Liver (tissue), 9 donors: ENCODE data around the gene OR7G2. TPM values are rescaled to one million over a fixed set of nuclear protein-coding genes. Genes with fewer than 3 reads are reported as not detected.

Experiments used
- DNase-seq: peaks from one replicate; pipeline ENCODE4 v3.0.0-alpha.2; 2017; ENCODE audit warnings: low spot score
- H3K27ac ChIP-seq, 2 donors: one replicate each; pipeline ENCODE4 v1.7.0; 2013; ENCODE audit warnings: inconsistent platforms in 2 of 2, low read length in 2 of 2, control low read depth in 1 of 2, low read depth in 1 of 2, mild to moderate bottlenecking in 1 of 2
- H3K27me3 ChIP-seq, 4 donors: one replicate each; pipeline versions ENCODE4 v1.6.1 to v1.7.0; 2013; ENCODE audit warnings: low read length in 3 of 4, inconsistent platforms in 1 of 4, mild to moderate bottlenecking in 1 of 4, moderate library complexity in 1 of 4; ENCODE audit not compliant: control insufficient read depth in 4 of 4, insufficient read depth in 4 of 4
- H3K36me3 ChIP-seq, 4 donors: one replicate each; pipeline versions ENCODE4 v1.6.1 to v1.7.0; 2013; ENCODE audit warnings: low read length in 3 of 4, mild to moderate bottlenecking in 3 of 4, low read depth in 1 of 4, moderate library complexity in 1 of 4; ENCODE audit not compliant: control insufficient read depth in 4 of 4, insufficient read depth in 3 of 4
- H3K4me1 ChIP-seq, 4 donors: one replicate each; pipeline versions ENCODE4 v1.6.1 to v1.7.0; 2013; ENCODE audit warnings: low read length in 3 of 4, mild to moderate bottlenecking in 3 of 4, moderate library complexity in 1 of 4; ENCODE audit not compliant: control insufficient read depth in 4 of 4, insufficient read depth in 4 of 4
- H3K4me3 ChIP-seq, 3 donors: one replicate each; pipeline versions ENCODE4 v1.6.1 to v1.7.0; 2013; ENCODE audit warnings: low read length in 3 of 3, control low read depth in 1 of 3, low read depth in 1 of 3, mild to moderate bottlenecking in 1 of 3
- H3K9ac ChIP-seq, 2 donors: one replicate each; pipeline ENCODE4 v1.7.0; 2013; ENCODE audit warnings: low read length in 2 of 2, mild to moderate bottlenecking in 2 of 2, moderate library complexity in 2 of 2, control low read depth in 1 of 2, low read depth in 1 of 2
- H3K9me3 ChIP-seq, 4 donors: one replicate each; pipeline versions ENCODE4 v1.6.1 to v1.7.0; 2013; ENCODE audit warnings: low read length in 3 of 4; ENCODE audit not compliant: control insufficient read depth in 4 of 4
- CTCF ChIP-seq: fragments of 150-350 bp; IDR thresholded peaks from 2 replicates; pipeline ENCODE4 v1.5.1; 2017; ENCODE audit warnings: improper control_type of control experiment, low read depth, low read length; ENCODE audit not compliant: missing input control
- FOXA1 ChIP-seq: IDR thresholded peaks from 2 replicates; pipeline ENCODE4 v1.6.1; 2016; ENCODE audit warnings: antibody characterized with exemption
- GABPA ChIP-seq, 2 donors: IDR thresholded peaks in 1 of 2; conservative IDR thresholded peaks in 1 of 2; 2 replicates each; pipeline ENCODE4 v1.6.1; 2016; ENCODE audit warnings: antibody characterized with exemption in 2 of 2, mild to moderate bottlenecking in 1 of 2, moderate library complexity in 1 of 2
- HNF4A ChIP-seq, 2 donors: conservative IDR thresholded peaks; 2 replicates each; pipeline ENCODE4 v1.6.1; 2016; ENCODE audit warnings: antibody characterized with exemption in 2 of 2, mild to moderate bottlenecking in 2 of 2
- HNF4G ChIP-seq: IDR thresholded peaks from 2 replicates; pipeline ENCODE4 v1.6.1; 2016; ENCODE audit warnings: antibody characterized with exemption
- NR2F2 ChIP-seq: IDR thresholded peaks from 2 replicates; pipeline ENCODE4 v1.6.1; 2016; ENCODE audit warnings: antibody characterized with exemption
- RXRA ChIP-seq, 2 donors: IDR thresholded peaks; 2 replicates each; pipeline ENCODE4 v1.6.1; 2017 to 2018; ENCODE audit warnings: antibody characterized with exemption in 2 of 2, mild to moderate bottlenecking in 1 of 2
- YY1 ChIP-seq: IDR thresholded peaks from 2 replicates; pipeline ENCODE4 v1.6.1; 2016; ENCODE audit warnings: antibody characterized with exemption, mild to moderate bottlenecking
- WGBS: extraction: QIAGEN DNeasy Blood & Tissue Kit; methylation state at CpG from one replicate; pipeline ENCODE4 v1.1.7; 2013; 5-methylcytosine and 5-hydroxymethylcytosine counted together
- polyA plus RNA-seq, 2 donors: library from polyadenylated mRNA; stranded (reverse) in 1 of 2; unstranded in 1 of 2; fragments of 200-250 nt in 1 of 2; fragments of >200 nt in 1 of 2; fragmentation: Nextera tagmentation in 1 of 2; extraction: Ambion mirVana in 1 of 2; gene quantifications; one replicate each; pipeline versions ENCODE4 v1.2.1 to v1.2.3, GENCODE V29; 2013 to 2015
- total RNA-seq, 2 donors: library from RNA; depleted of rRNA; stranded (reverse); fragments of >200 nt; gene quantifications; one replicate each; pipeline ENCODE4 v1.2.3, GENCODE V29; 2014
- TF ChIP-seq, protein P1 (sequence below): IDR thresholded peaks from 2 replicates; pipeline ENCODE4 v1.6.1; 2016; ENCODE audit warnings: antibody characterized with exemption
- TF ChIP-seq, protein P2 (sequence below): IDR thresholded peaks from 2 replicates; pipeline ENCODE4 v1.6.1; 2016; ENCODE audit warnings: antibody characterized with exemption, mild to moderate bottlenecking
- TF ChIP-seq, protein P3 (sequence below): IDR thresholded peaks from 2 replicates; pipeline ENCODE4 v1.6.1; 2016; ENCODE audit warnings: antibody characterized with exemption
- TF ChIP-seq, protein P4 (sequence below): IDR thresholded peaks from 2 replicates; pipeline ENCODE4 v1.6.1; 2016; ENCODE audit warnings: antibody characterized with exemption
- donor health status: healthy.
- donor health status: healthy.
- donor health status: healthy.
- donor health status: healthy.
- donor health status: healthy.

Gene OR7G2
- total and polyA plus RNA-seq, 4 donors: not detected

GRCh38 chr19:9140159-9140874 lies 33.0 kb upstream of the OR7G2 start, which contains the start of gene ZNF317:
TSS of gene ZNF317 (plus strand) at chr19:9140397. CDS start at chr19:9156017, 15,620 bp downstream.
- TF ChIP-seq HNF4A (conservative IDR thresholded peaks at IDR 0.05) (peak in 1 of 2 donors; percentile 4), YY1 (peak; percentile 99), FOXA1 (no peak), CTCF (no peak), GABPA (IDR thresholded peaks at IDR 0.05 in 1 of 2, conservative IDR thresholded peaks at IDR 0.05 in 1 of 2) (peak; percentile 36 to 89), NR2F2 (peak; percentile 75), HNF4G (no peak), RXRA (IDR thresholded peaks at IDR 0.05) (peak; percentile 27 to 41)
- TF ChIP-seq, protein P1, sequence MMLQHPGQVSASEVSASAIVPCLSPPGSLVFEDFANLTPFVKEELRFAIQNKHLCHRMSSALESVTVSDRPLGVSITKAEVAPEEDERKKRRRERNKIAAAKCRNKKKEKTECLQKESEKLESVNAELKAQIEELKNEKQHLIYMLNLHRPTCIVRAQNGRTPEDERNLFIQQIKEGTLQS: no peak
- TF ChIP-seq, protein P2, sequence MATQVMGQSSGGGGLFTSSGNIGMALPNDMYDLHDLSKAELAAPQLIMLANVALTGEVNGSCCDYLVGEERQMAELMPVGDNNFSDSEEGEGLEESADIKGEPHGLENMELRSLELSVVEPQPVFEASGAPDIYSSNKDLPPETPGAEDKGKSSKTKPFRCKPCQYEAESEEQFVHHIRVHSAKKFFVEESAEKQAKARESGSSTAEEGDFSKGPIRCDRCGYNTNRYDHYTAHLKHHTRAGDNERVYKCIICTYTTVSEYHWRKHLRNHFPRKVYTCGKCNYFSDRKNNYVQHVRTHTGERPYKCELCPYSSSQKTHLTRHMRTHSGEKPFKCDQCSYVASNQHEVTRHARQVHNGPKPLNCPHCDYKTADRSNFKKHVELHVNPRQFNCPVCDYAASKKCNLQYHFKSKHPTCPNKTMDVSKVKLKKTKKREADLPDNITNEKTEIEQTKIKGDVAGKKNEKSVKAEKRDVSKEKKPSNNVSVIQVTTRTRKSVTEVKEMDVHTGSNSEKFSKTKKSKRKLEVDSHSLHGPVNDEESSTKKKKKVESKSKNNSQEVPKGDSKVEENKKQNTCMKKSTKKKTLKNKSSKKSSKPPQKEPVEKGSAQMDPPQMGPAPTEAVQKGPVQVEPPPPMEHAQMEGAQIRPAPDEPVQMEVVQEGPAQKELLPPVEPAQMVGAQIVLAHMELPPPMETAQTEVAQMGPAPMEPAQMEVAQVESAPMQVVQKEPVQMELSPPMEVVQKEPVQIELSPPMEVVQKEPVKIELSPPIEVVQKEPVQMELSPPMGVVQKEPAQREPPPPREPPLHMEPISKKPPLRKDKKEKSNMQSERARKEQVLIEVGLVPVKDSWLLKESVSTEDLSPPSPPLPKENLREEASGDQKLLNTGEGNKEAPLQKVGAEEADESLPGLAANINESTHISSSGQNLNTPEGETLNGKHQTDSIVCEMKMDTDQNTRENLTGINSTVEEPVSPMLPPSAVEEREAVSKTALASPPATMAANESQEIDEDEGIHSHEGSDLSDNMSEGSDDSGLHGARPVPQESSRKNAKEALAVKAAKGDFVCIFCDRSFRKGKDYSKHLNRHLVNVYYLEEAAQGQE: no peak
- TF ChIP-seq, protein P3, sequence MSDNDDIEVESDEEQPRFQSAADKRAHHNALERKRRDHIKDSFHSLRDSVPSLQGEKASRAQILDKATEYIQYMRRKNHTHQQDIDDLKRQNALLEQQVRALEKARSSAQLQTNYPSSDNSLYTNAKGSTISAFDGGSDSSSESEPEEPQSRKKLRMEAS: peak; percentile 58
- TF ChIP-seq, protein P4, sequence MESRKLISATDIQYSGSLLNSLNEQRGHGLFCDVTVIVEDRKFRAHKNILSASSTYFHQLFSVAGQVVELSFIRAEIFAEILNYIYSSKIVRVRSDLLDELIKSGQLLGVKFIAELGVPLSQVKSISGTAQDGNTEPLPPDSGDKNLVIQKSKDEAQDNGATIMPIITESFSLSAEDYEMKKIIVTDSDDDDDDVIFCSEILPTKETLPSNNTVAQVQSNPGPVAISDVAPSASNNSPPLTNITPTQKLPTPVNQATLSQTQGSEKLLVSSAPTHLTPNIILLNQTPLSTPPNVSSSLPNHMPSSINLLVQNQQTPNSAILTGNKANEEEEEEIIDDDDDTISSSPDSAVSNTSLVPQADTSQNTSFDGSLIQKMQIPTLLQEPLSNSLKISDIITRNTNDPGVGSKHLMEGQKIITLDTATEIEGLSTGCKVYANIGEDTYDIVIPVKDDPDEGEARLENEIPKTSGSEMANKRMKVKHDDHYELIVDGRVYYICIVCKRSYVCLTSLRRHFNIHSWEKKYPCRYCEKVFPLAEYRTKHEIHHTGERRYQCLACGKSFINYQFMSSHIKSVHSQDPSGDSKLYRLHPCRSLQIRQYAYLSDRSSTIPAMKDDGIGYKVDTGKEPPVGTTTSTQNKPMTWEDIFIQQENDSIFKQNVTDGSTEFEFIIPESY: peak; percentile 100
- H3K27ac ChIP-seq: peak within 1 kb of the TSS; percentile 90 to 94
- H3K4me3 ChIP-seq: peak within 1 kb of the TSS; percentile 86 to 100 (median 100)
- WGBS: under 1% methylated on average over 43 of the region's 43 CpGs
- peak within 1 kb of the TSS; percentile 75 to 93 for H3K9ac ChIP-seq
- H3K36me3 ChIP-seq: peaks cover 0 to 2% (median 0%) of the 10 kb centered on the region in 4 donors
- H3K4me1 ChIP-seq: peaks cover 0 to 18% (median 15%) of the 10 kb centered on the region in 4 donors
- H3K9me3 ChIP-seq: peaks cover 0 to 13% (median 0%) of the 10 kb centered on the region in 4 donors
- H3K27me3 ChIP-seq: no peaks in the 10 kb centered on the region
- peak; percentile 89 for DNase-seq
